Activated CD4-positive, alpha-beta T cell treated with anti-CD3 and anti-CD28 coated beads for 24 hours (primary cell): ENCODE results near the gene KRT33A.
"Not testable (repeated sequence)": the region's sequence is repeated elsewhere in the genome, so short reads cannot be mapped to it uniquely, and the experiment has no call there.

Source experiments
- DNase-seq, 2 donors: peaks; one replicate each; pipeline ENCODE4 v3.0.0-alpha.2; 2020; ENCODE audit warnings: low read depth in 2 of 2

KRT33A gene

GRCh38 chr17:41350381-41350878, at the start of gene KRT33A:
Gene KRT33A, minus strand, starts transcription at chr17:41350828. Its CDS starts 61 bp downstream, at chr17:41350767.
- not testable (repeated sequence) for DNase-seq

GRCh38 chr17:41396996-41397660, 46.5 kb upstream of the KRT33A start, which contains the start of gene KRT31:
Gene KRT31, minus strand, starts transcription at chr17:41397608. Its CDS starts 69 bp downstream, at chr17:41397539.
- no peak for DNase-seq

- no peak for DNase-seq
Measured at GRCh38 chr17:41396340-41396739, 45.7 kb upstream of the KRT33A start.

GRCh38 chr17:41395611-41396010, 45.0 kb upstream of the KRT33A start:
- DNase-seq = no peak

- not testable (repeated sequence) for DNase-seq
Measured at GRCh38 chr17:41395044-41395443, 44.4 kb upstream of the KRT33A start.

GRCh38 chr17:41394254-41394996, 43.8 kb upstream of the KRT33A start:
- DNase-seq = no peak

GRCh38 chr17:41393826-41394225, 43.2 kb upstream of the KRT33A start:
- DNase-seq = no peak

GRCh38 chr17:41393294-41393693, 42.7 kb upstream of the KRT33A start:
- DNase-seq = no peak

- DNase-seq = no peak
Measured at GRCh38 chr17:41392278-41392677, 41.6 kb upstream of the KRT33A start.

GRCh38 chr17:41391535-41391934, 40.9 kb upstream of the KRT33A start:
- no peak for DNase-seq

- DNase-seq = no peak
Measured at GRCh38 chr17:41390411-41390938, 39.8 kb upstream of the KRT33A start.

GRCh38 chr17:41387670-41388069, 37.0 kb upstream of the KRT33A start:
- no peak for DNase-seq

GRCh38 chr17:41386227-41386626, 35.6 kb upstream of the KRT33A start:
- DNase-seq = no peak

GRCh38 chr17:41383690-41384089, 33.1 kb upstream of the KRT33A start:
- no peak for DNase-seq

GRCh38 chr17:41382394-41382793, 31.8 kb upstream of the KRT33A start:
- no peak for DNase-seq

GRCh38 chr17:41381943-41382342, 31.3 kb upstream of the KRT33A start, which contains the start of gene KRT34:
Gene KRT34, minus strand, starts transcription at chr17:41382306. Its CDS starts 60 bp downstream, at chr17:41382246.
- DNase-seq = not testable (repeated sequence)

- DNase-seq = not testable (repeated sequence)
Measured at GRCh38 chr17:41380091-41380490, 29.5 kb upstream of the KRT33A start.

- DNase-seq = no peak
Measured at GRCh38 chr17:41377546-41377945, 26.9 kb upstream of the KRT33A start.

- no peak for DNase-seq
Measured at GRCh38 chr17:41369713-41370112, 19.1 kb upstream of the KRT33A start, which contains the start of gene KRT33B. Gene KRT33B, minus strand, starts transcription at chr17:41369813. Its CDS starts 63 bp downstream, at chr17:41369750.

- no peak for DNase-seq
Measured at GRCh38 chr17:41369023-41369422, 18.4 kb upstream of the KRT33A start.

GRCh38 chr17:41367426-41368075, 16.9 kb upstream of the KRT33A start:
- DNase-seq = no peak

- no peak for DNase-seq
Measured at GRCh38 chr17:41366070-41366469, 15.4 kb upstream of the KRT33A start.
